GM19239 (cell line): Measurements from ENCODE around the gene SEC14L2.
A peak's percentile ranks its signal among the peaks of the same experiment; 100 is the strongest.
"Not testable (repeated sequence)": the region's sequence is repeated elsewhere in the genome, so short reads cannot be mapped to it uniquely, and the experiment has no call there.

Experiments
- DNase-seq: peaks from one replicate; pipeline ENCODE4 v3.0.0; 2011; ENCODE audit warnings: low spot score; ENCODE audit not compliant: insufficient read length
- FAIRE-seq: peaks from 2 replicates; lab custom pipeline; 2011; peaks lifted over from hg19 to GRCh38; lab: Jason Lieb, UNC

SEC14L2 gene

GRCh38 chr22:30401024-30401423 lies 4.2 kb downstream of the SEC14L2 start:
- DNase-seq, FAIRE-seq: not testable (repeated sequence)

DNA sequence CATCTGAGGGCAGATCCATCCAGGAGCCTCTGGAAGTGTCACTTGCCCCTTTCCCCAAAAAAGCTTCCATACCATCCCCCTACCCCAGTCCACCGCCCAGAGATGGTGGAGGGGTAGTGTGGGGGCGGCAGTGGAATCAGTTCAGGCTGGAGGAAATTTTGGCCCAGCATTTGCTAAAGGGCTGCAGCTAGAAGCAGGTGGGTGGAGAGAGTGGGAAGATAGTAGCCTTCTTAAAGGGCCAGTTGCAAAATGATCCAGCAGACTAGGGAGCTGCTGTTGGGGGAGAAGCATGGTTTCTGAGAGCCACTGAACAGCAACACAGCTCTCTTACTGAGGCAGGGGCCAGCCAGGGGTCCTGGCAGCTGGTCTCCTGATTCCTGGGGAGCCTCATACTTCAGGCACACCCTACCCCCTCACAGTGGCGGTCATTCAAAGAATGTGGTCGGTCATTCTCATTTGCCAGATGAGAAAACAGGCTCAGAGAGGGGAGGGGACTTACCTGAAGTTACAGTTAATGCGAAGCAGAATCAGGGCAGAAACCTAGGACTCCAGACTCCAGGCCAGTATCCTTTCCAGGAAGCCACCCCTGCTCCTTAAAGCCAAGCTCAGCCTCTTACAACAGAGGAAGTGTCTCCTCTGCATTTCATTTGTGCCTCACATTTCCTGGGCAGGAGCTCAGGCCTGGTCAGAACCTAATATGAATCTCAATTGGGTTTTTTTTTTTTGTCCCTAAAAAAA lies 5.4 kb downstream of the SEC14L2 start:
- FAIRE-seq (no peak), DNase-seq (no peak)

- FAIRE-seq, DNase-seq: not testable (repeated sequence)
Measured at GRCh38 chr22:30402766-30403104, 5.9 kb downstream of the SEC14L2 start.

GRCh38 chr22:30404307-30404706 lies 7.5 kb downstream of the SEC14L2 start:
- FAIRE-seq: no peak
- no peak for DNase-seq

- FAIRE-seq (no peak), DNase-seq (no peak)
Measured at GRCh38 chr22:30405731-30406130, 8.9 kb downstream of the SEC14L2 start.

DNA sequence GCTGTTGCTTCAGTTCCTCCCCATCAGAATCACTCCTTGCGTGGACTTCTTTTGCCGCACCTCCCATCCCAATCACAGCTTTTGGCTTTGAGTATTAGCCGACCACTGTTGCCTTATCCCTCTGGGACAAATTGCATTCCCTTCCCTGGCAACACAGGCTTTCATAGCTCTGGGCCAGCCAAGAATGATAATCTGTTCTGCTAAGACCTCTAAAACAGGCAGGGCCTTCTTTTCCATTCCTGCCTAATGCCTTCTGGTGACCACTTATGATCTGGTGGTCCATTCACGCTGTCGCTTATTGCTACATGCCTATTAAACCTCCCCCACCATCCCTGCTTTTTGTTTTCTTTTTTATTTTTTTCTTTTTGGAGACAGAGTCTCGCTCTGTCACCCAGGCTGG lies 9.6 kb downstream of the SEC14L2 start:
- DNase-seq (no peak), FAIRE-seq (no peak)

DNA sequence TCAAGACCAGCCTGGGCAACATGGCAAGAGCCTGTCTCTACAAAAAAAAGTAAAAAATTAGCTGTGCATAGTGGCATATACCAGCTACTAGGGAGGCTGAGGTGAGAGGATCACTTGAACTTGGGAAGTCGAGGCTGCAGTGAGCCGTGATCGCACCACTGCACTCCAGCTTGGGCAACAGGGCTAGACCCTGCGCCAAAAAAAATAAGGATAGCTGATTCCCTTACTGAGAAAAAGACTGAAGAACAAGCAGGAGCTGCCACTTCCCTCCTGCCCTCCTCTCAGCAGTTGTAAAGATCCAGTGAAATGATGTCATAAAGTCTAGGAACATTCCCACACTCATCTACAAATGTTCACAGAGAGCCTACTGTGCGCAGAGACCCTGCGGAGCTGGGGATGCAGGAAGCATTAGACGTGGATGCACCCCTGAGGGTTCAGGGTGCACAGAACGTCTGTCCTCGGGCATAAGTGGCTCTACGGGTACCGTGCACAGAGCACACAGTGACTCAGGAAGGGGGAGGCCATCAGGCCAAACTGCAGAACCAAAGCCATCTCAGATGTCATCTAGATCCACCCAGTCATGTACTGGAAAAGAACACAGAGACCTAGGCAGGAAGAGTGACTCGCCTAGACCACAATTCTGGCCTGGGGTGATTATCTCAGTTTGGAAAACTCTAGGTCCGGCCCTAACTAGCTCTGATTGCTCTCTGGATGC lies 11.7 kb downstream of the SEC14L2 start:
- DNase-seq: no peak
- FAIRE-seq: no peak

GRCh38 chr22:30411780-30412179 lies 15.0 kb downstream of the SEC14L2 start:
- DNase-seq (no peak), FAIRE-seq (no peak)

DNA sequence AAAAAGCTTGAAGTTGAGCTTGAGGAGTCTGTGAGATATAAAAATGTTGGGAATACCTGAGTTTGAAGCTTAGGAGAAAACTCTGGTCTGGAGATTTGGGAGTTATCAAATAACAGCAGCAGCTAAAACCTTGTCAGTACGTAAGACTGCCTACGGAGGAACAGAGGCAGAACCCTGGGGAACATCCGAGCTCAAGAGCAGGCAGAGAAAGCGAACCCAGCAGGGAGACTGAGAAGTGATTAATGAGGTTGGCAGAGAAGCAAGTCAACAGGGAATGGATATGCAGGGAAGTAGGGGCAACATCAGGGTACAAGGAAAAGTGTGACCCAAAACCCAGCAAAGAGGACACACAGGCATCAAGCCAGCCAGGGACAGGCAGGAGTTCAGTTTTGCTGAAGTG lies 16.2 kb downstream of the SEC14L2 start:
- no peak for DNase-seq
- no peak for FAIRE-seq

DNA sequence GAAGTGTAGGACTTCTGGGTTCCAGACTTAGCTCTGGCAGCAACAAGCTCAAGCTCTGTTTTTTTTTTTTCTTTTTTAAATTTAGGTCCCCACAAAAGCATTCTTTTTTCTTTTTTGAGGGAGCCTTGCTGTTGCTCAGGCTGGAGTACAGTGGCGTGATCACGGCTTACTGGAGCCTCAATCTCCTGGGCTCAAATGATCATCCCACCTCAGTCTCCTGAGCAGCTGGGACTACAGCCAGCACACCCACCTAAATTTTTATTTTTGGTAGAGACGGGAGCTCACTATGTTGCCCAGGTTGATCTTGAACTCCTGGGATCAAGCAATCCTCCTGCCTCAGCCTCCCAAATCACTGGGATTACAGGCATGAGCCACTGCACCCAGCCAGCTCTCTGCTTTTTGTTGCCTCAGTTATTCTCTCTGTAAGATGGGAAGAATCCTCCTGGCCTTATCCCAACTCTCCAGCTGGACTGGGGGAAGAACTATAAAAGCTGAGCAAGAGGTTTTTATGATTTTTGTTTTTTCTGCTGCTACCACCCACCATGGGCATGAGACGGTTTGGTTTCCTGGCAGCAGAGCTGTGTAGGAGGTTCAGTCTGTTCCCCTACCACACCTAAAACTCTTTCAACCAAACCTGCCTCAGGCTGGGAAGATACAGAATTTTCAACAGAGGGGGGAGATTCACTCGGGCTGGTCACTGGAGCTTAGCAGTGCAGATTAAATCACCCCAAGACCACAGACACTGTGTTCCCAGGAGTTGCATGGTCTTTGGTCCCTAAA lies 17.1 kb downstream of the SEC14L2 start:
- FAIRE-seq (no peak), DNase-seq (no peak)

DNA sequence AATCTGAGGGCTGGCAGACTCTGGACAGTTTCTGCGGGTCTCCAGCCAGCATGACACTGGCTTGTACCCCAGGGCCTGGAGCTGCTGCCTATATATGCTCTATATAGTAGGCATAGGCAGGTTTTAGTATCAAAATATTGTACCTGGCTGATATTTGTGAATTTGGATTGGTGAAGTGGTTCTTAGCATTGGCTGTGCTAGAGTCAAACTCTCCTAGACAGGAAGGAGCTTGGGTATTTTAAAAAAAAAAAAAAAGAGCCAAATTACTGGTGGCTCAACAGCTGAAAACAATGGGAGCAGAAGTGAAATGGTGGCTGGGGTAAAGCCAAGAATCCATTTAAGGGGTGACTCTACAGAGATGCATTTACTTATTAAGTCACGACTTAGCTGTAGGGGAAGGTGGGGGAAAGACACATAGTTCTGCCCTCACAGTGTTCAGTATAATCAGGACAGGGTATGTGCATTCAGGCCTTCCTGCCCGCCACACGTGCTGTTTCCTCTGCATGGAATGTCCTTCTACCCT lies 17.8 kb downstream of the SEC14L2 start:
- FAIRE-seq (no peak), DNase-seq (no peak)

DNA sequence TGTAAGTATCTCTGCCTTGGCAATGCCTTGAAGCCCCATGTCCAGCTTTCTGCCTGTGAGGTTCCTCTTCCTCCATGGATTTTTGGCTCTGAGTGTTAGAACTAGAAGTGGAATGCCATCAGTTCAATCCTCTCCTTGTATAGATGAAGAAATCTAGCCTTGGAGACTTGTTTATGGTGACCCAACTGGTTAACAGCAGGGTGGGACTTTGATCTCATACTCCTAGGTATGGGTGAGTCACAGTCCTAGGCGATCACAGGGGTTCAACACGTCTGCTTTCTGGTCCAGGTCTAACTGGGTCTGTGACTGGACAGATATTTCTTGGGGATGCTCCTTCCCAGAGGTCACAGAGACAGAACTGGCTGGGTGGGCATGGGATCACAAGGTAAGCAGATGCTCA lies 19.6 kb downstream of the SEC14L2 start:
- FAIRE-seq: no peak
- DNase-seq: no peak

DNA sequence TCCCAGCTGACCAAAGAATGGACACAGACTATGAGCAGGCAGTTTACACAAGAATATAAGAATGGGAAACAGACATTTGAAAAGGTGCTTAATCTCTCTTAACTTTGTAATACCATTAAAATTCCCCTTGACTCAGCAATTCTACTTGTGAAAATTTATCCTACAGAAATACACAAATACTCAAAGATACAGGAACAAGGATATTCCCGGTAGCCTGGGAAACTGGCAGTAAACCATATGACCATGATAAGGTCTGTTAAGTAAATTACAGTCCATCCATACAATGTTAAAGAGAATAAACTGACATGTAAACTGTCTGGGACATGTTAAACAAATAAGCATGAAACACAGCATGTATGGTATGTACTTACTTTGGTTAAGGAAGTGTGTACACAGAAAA lies 20.0 kb downstream of the SEC14L2 start:
- FAIRE-seq (no peak), DNase-seq (no peak)

- no peak for FAIRE-seq
- no peak for DNase-seq
Measured at GRCh38 chr22:30420347-30421125, 23.7 kb downstream of the SEC14L2 start.

DNA sequence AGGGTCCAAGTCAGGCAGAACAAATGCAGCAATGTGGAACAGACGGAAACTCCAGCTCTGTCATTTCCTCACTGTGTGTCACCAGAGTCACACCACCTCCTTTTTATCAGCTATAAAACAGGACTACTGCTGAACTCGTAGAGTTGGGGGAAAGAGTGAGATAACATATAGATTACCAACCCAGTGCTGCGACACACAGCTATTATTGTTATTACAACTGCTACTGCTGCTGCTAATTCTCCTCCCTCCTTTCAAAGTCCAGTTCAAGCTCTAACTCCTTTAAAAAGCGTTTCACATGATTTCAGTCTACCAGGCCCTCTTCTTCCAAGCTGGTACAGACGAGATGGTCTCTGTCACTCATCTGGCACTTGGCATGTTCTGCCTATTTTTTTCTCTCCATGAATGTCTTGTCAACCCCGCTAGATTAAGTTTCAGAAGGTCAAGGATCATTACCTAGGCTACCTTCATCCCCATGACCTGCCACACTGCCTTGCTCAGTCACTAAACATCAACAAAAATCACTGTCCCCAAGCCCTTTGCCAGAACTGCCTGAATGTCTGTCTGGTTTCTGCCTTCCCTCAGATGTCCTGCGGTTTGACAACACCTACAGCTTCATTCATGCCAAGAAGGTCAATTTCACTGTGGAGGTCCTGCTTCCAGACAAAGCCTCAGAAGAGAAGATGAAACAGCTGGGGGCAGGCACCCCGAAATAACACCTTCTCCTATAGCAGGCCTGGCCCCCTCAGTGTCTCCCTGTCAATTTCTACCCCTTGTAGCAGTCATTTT lies 25.1 kb downstream of the SEC14L2 start:
- DNase-seq: no peak
- FAIRE-seq: no peak

DNA sequence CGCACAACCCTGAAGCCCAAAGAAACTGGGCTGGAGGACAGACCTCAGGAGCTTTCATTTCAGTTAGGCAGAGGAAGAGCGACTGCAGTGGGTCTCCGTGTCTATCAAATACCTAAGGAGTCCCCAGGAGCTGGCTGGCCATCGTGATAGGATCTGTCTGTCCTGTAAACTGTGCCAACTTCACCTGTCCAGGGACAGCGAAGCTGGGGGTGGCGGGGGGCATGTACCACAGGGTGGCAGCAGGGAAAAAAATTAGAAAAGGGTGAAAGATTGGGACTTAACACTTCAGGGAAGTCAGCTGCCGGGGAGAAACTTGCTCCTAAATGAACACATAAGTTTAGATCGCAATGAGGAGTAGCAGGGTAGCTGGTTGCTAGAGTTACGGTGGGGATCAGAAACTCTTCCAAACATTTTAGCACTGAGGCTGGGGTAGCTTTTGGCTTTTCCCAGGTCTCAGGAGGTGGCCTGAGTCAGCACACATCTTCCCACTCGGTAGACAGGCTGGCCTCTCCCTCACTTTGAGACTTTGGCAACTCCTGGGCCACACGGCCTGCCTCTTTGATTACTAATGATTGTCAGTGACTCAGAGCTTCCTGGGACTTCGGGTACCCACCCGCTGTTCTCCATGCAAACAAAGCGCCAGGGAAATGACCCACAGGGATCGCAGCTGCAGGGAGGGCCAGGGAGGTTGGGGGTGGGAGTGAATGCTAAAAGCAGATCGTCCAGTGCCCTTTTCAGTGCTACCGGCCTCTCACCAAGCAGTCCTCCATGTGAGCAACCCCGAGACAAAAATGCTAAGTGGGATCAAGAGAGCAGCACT lies 25.9 kb downstream of the SEC14L2 start:
- FAIRE-seq (no peak), DNase-seq (no peak)

DNA sequence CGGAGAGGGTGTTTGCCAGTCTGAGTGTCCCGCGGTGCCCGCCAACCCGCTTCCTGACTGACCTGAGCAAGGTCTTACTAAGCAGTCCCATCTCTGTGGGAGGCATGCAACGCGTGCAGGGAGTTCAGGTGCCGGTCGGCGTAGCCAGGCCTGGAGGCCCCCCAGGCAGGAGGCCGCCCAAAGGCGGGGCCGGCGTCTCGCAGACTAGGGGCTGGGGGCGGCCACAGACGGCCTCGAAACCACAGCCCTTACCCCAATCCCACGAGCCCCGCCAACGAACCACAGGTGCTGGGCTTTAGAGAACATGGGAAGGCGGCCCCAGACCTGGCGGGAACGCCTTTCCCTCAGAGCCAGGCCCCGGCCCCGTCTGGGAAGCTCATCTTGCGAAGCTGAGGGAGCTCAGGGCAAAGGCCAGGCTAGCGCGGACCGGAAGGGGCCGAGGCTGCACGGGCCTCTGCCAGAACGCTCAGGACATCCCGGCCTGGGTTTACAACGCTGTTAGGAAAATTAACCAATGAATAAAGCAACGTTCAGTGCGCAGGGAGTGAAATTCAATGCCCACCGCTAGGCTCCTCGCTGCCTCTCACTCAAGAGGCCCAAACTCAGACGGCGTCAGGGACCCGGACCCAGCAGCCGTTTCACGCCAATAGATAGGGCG lies 26.6 kb downstream of the SEC14L2 start:
- DNase-seq (no peak), FAIRE-seq (no peak)

GRCh38 chr22:30423959-30424533 lies 27.2 kb downstream of the SEC14L2 start:
- FAIRE-seq (peak; percentile 97), DNase-seq (peak; percentile 84)
